Hepatocyte (in vitro differentiated cells): Measurements from ENCODE around the gene PKP4.

Experiments
- CTCF ChIP-seq: fragments of 200-600 bp; sonication (generic); IDR thresholded peaks from 2 replicates; pipeline ENCODE4 v1.5.1; 2016; ENCODE audit warnings: antibody characterized with exemption, mild to moderate bottlenecking; ENCODE audit not compliant: poor library complexity
- EZH2 ChIP-seq: fragments of 200-600 bp; sonication (generic); IDR thresholded peaks from 2 replicates; pipeline ENCODE4 v1.6.1; 2016; ENCODE audit warnings: antibody characterized with exemption, mild to moderate bottlenecking, borderline replicate concordance
- EZH2phosphoT487 ChIP-seq: fragments of 200-600 bp; sonication (generic); IDR thresholded peaks from one replicate; pipeline ENCODE4 v1.6.1; 2018; ENCODE audit warnings: antibody characterized with exemption, mild to moderate bottlenecking, low read depth, moderate library complexity; ENCODE audit not compliant: unreplicated experiment, severe bottlenecking

- TF ChIP-seq CTCF (no peak), EZH2 (no peak), EZH2phosphoT487 (no peak)
Measured at GRCh38 chr2:158557752-158558151, 101.0 kb downstream of the PKP4 start.
